HG02678 (cell line): ENCODE data around the gene COL27A1.
"Not testable (repeated sequence)": the region's sequence is repeated elsewhere in the genome, so short reads cannot be mapped to it uniquely, and the experiment has no call there.

Experiments used
- ATAC-seq: cut with Tn5 transposase; IDR thresholded peaks from one replicate; pipeline ENCODE4 v1.9.1; 2021; ENCODE audit warnings: mild to moderate bottlenecking, moderate library complexity; ENCODE audit not compliant: unreplicated experiment

The COL27A1 gene

GRCh38 chr9:114122136-114123027, 33.0 kb upstream of the COL27A1 start:
- no peak for ATAC-seq

- no peak for ATAC-seq
Measured at GRCh38 chr9:114123031-114123977, 32.0 kb upstream of the COL27A1 start.

- no peak for ATAC-seq
Measured at GRCh38 chr9:114124138-114124537, 31.2 kb upstream of the COL27A1 start.

GRCh38 chr9:114124666-114125475, 30.5 kb upstream of the COL27A1 start:
- ATAC-seq = no peak

GRCh38 chr9:114125476-114126013, 29.8 kb upstream of the COL27A1 start:
- no peak for ATAC-seq

GRCh38 chr9:114126247-114127060, 28.9 kb upstream of the COL27A1 start:
- ATAC-seq = no peak

GRCh38 chr9:114128759-114129158, 26.6 kb upstream of the COL27A1 start:
- ATAC-seq = not testable (repeated sequence)

- no peak for ATAC-seq
Measured at GRCh38 chr9:114130141-114130540, 25.2 kb upstream of the COL27A1 start.

GRCh38 chr9:114130624-114131277, 24.6 kb upstream of the COL27A1 start:
- ATAC-seq = no peak

- ATAC-seq = no peak
Measured at GRCh38 chr9:114131808-114132549, 23.4 kb upstream of the COL27A1 start.

- ATAC-seq = no peak
Measured at GRCh38 chr9:114132550-114132918, 22.8 kb upstream of the COL27A1 start.

GRCh38 chr9:114134827-114135396, 20.4 kb upstream of the COL27A1 start:
- no peak for ATAC-seq

GRCh38 chr9:114137831-114138230, 17.5 kb upstream of the COL27A1 start:
- ATAC-seq = no peak

- no peak for ATAC-seq
Measured at GRCh38 chr9:114138552-114138971, 16.8 kb upstream of the COL27A1 start.

GRCh38 chr9:114139071-114139470, 16.3 kb upstream of the COL27A1 start:
- ATAC-seq = no peak

- no peak for ATAC-seq
Measured at GRCh38 chr9:114140401-114140800, 14.9 kb upstream of the COL27A1 start.

- no peak for ATAC-seq
Measured at GRCh38 chr9:114140850-114141249, 14.5 kb upstream of the COL27A1 start.
